HS-5 (cell line): ENCODE data around the gene SRSF3.
A peak's percentile ranks its signal among the peaks of the same experiment; 100 is the strongest.
"Not testable (repeated sequence)": the region's sequence is repeated elsewhere in the genome, so short reads cannot be mapped to it uniquely, and the experiment has no call there.

Experiments used
- DNase-seq: peaks from one replicate; pipeline ENCODE4 v3.0.0-alpha.2; 2012; ENCODE audit warnings: low read depth

The SRSF3 gene

GRCh38 chr6:36576578-36576977 lies 17.6 kb upstream of the SRSF3 start:
- DNase-seq = no peak

GRCh38 chr6:36577301-36577700 lies 16.9 kb upstream of the SRSF3 start:
- peak; percentile 80 for DNase-seq

- no peak for DNase-seq
These were observed 16.1 kb upstream of the SRSF3 start for GRCh38 chr6:36578030-36578429.

- no peak for DNase-seq
These were observed 15.7 kb upstream of the SRSF3 start for GRCh38 chr6:36578431-36578830.

GRCh38 chr6:36580184-36580526 lies 14.0 kb upstream of the SRSF3 start:
- DNase-seq = no peak

GRCh38 chr6:36581716-36582115 lies 12.4 kb upstream of the SRSF3 start:
- no peak for DNase-seq

GRCh38 chr6:36586606-36587005 lies 7.6 kb upstream of the SRSF3 start:
- no peak for DNase-seq

- not testable (repeated sequence) for DNase-seq
These were observed 5.1 kb upstream of the SRSF3 start for GRCh38 chr6:36589025-36589400.

- no peak for DNase-seq
These were observed 3.9 kb upstream of the SRSF3 start for GRCh38 chr6:36590237-36590636.

GRCh38 chr6:36592221-36592655 lies 1.9 kb upstream of the SRSF3 start:
- DNase-seq = no peak

GRCh38 chr6:36593569-36594028 lies 563 bp upstream of the SRSF3 start:
- no peak for DNase-seq

GRCh38 chr6:36594816-36595643 lies 868 bp downstream of the SRSF3 start:
- DNase-seq = no peak

GRCh38 chr6:36596356-36596755 lies 2.2 kb downstream of the SRSF3 start:
- DNase-seq = no peak

GRCh38 chr6:36597775-36598174 lies 3.6 kb downstream of the SRSF3 start:
- no peak for DNase-seq

- DNase-seq = no peak
These were observed 4.2 kb downstream of the SRSF3 start for GRCh38 chr6:36598326-36598725.

- no peak for DNase-seq
These were observed 4.7 kb downstream of the SRSF3 start for GRCh38 chr6:36598739-36599318.

GRCh38 chr6:36599791-36600209 lies 5.6 kb downstream of the SRSF3 start:
- DNase-seq = no peak

- no peak for DNase-seq
These were observed 6.5 kb downstream of the SRSF3 start for GRCh38 chr6:36600564-36601146.

- DNase-seq = not testable (repeated sequence)
These were observed 7.7 kb downstream of the SRSF3 start for GRCh38 chr6:36601818-36602217.

- DNase-seq = no peak
These were observed 9.3 kb downstream of the SRSF3 start for GRCh38 chr6:36603222-36604089.

- no peak for DNase-seq
These were observed 10.2 kb downstream of the SRSF3 start for GRCh38 chr6:36604090-36605060.
